KMS-11 (cell line): Measurements from ENCODE around the gene PPCDC.
A peak's percentile ranks its signal among the peaks of the same experiment; 100 is the strongest.

Experiments
- H2AFZ ChIP-seq: fragments of 200-600 bp; sonication (generic); 2 replicates; pipeline ENCODE4 v1.6.1; 2016; ENCODE audit warnings: antibody characterized with exemption, mixed run types, low read depth
- H3K27ac ChIP-seq: fragments of 200-600 bp; sonication (generic); 2 replicates; pipeline ENCODE4 v1.6.1; 2016; ENCODE audit warnings: mild to moderate bottlenecking, mixed run types
- H3K27me3 ChIP-seq: fragments of 200-600 bp; sonication (generic); 2 replicates; pipeline ENCODE4 v1.6.1; 2017; ENCODE audit warnings: mild to moderate bottlenecking, low read depth, mixed run types, moderate library complexity; ENCODE audit not compliant: insufficient read depth
- H3K36me3 ChIP-seq: fragments of 200-600 bp; sonication (generic); 2 replicates; pipeline ENCODE4 v1.6.1; 2017; ENCODE audit warnings: mild to moderate bottlenecking, mixed run types; ENCODE audit not compliant: insufficient read depth
- H3K4me1 ChIP-seq: fragments of 200-600 bp; sonication (generic); 2 replicates; pipeline ENCODE4 v1.6.1; 2016; ENCODE audit warnings: mild to moderate bottlenecking, low read depth, mixed run types; ENCODE audit not compliant: poor library complexity, severe bottlenecking
- H3K4me2 ChIP-seq: fragments of 200-600 bp; sonication (generic); 2 replicates; pipeline ENCODE4 v1.7.0; 2016; ENCODE audit warnings: mild to moderate bottlenecking, mixed run types
- H3K4me3 ChIP-seq: fragments of 200-600 bp; sonication (generic); IDR thresholded peaks from 2 replicates; pipeline ENCODE4 v1.6.1; 2017; ENCODE audit warnings: low read depth, low read length, mixed read lengths; ENCODE audit not compliant: insufficient read depth
- H3K79me2 ChIP-seq: fragments of 200-600 bp; sonication (generic); 2 replicates; pipeline ENCODE4 v1.6.1; 2016; ENCODE audit warnings: low read depth, mixed run types; ENCODE audit not compliant: insufficient read depth
- H3K9ac ChIP-seq: fragments of 200-600 bp; sonication (generic); 2 replicates; pipeline ENCODE4 v1.6.1; 2016; ENCODE audit warnings: mild to moderate bottlenecking, mixed run types
- H4K20me1 ChIP-seq: fragments of 200-600 bp; sonication (generic); 2 replicates; pipeline ENCODE4 v1.6.1; 2016; ENCODE audit warnings: mild to moderate bottlenecking, mixed run types; ENCODE audit not compliant: insufficient read depth
- TF ChIP-seq, protein P1 (sequence below): fragments of 200-600 bp; sonication (generic); conservative IDR thresholded peaks from 2 replicates; pipeline ENCODE4 v1.6.1; 2017; ENCODE audit warnings: low read depth, mild to moderate bottlenecking, antibody characterized with exemption, low read length, moderate library complexity, mixed read lengths

Gene PPCDC

DNA sequence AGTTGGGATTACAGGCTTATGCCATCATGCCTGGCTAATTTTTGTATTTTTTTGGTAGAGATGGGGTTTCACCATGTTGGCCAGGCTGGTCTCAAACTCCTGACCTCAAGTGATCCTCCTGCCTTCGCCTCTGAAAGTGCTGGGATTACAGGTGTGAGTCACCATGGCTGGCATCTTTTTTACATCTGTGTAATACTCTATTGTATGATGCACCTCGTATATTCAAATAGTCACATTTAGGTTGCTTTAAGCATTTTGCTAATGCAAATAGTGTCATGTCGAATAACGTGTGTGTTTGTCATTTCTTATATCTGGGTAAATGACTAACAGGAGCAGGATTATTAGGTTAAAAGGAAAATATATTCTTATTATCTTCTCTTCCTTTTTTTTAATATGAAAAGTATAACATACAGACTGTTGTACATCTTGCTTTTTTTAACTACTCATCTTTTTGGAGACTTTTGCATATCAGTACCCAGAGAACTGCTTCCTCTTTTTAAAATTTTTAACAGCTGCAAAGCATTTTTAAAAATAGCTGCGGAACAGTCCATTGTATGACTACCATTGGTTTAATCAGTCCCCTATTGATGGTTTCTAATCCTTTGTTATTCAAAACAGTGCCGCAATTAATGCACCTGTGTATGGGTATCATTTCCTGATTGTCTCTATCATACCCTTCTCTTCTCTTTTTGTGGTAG, 14.6 kb upstream of the PPCDC start:
- H3K4me2 ChIP-seq, result peak overlapping the region; percentile 97
- peak overlapping the region; percentile 35 for H2AFZ ChIP-seq
- no peaks in the 10 kb centered on the region for H3K79me2 ChIP-seq
- H3K27me3 ChIP-seq, result no peaks in the 10 kb centered on the region
- no peaks in the 10 kb centered on the region for H3K36me3 ChIP-seq
- H3K4me1 ChIP-seq, result peaks cover 52% of the 10 kb centered on the region
- H3K9ac ChIP-seq, result peak overlapping the region; percentile 34; the same call in 1 of the 2 replicates
- H4K20me1 ChIP-seq, result no peaks in the 10 kb centered on the region
- H3K27ac ChIP-seq, result peak overlapping the region; percentile 78
- TF ChIP-seq, protein P1, sequence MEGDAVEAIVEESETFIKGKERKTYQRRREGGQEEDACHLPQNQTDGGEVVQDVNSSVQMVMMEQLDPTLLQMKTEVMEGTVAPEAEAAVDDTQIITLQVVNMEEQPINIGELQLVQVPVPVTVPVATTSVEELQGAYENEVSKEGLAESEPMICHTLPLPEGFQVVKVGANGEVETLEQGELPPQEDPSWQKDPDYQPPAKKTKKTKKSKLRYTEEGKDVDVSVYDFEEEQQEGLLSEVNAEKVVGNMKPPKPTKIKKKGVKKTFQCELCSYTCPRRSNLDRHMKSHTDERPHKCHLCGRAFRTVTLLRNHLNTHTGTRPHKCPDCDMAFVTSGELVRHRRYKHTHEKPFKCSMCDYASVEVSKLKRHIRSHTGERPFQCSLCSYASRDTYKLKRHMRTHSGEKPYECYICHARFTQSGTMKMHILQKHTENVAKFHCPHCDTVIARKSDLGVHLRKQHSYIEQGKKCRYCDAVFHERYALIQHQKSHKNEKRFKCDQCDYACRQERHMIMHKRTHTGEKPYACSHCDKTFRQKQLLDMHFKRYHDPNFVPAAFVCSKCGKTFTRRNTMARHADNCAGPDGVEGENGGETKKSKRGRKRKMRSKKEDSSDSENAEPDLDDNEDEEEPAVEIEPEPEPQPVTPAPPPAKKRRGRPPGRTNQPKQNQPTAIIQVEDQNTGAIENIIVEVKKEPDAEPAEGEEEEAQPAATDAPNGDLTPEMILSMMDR, result no peak
- H3K4me3 ChIP-seq, result no peak overlapping the region

DNA sequence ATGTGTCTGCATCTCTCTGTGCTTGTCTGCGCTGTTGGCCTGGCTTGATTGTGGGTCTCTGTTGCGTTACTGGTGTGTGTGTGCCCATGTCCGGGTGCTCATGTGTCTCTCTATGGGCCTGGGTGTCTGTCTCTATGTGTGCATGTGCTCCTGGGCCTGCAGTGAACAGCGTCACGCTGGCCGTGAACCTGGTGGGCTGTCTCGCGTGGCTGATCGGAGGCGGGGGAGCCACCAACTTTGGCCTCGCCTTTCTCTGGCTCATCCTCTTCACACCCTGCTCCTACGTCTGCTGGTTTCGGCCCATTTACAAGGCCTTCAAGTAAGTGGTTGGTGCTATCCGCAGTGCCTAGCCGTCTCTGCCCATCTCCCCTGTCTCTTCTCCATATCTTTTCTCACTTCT, 7.0 kb upstream of the PPCDC start:
- TF ChIP-seq, protein P1, result no peak
- no peaks in the 10 kb centered on the region for H3K36me3 ChIP-seq

DNA sequence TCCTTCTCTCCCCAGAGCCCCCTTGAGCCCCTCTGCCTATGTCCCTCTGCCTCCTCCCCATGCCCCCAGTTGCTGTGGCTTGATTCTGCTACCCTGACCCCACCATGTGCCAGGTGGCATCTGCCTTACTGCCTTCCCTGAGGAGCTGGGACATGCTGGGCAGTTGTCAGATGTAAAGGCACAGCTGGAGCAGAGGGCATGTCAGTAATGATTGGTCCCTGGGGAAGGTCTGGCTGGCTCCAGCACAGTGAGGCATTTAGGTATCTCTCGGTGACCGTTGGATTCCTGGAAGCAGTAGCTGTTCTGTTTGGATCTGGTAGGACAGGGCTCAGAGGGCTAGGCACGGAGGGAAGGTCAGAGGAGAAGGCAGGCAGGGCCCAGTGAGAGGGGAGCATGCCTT, 3.5 kb upstream of the PPCDC start:
- Histone ChIP-seq H3K4me1 (peaks cover 16% of the 10 kb centered on the region), H3K27me3 (no peaks in the 10 kb centered on the region), H3K4me2 (no peak overlapping the region), H3K4me3 (no peak overlapping the region), H4K20me1 (no peaks in the 10 kb centered on the region), H3K79me2 (peaks cover 12% of the 10 kb centered on the region; the same call in 1 of the 2 replicates), H3K36me3 (no peaks in the 10 kb centered on the region), H3K27ac (no peak overlapping the region), H3K9ac (no peak overlapping the region), H2AFZ (no peak overlapping the region)
- TF ChIP-seq, protein P1, result no peak

More for the DNA sequence above, 7.0 kb upstream of the PPCDC start:
- Histone ChIP-seq H3K4me1 (peaks cover 8% of the 10 kb centered on the region), H3K79me2 (no peaks in the 10 kb centered on the region), H3K4me3 (no peak overlapping the region), H3K27ac (no peak overlapping the region), H3K27me3 (no peaks in the 10 kb centered on the region), H3K9ac (no peak overlapping the region), H4K20me1 (no peaks in the 10 kb centered on the region), H3K4me2 (no peak overlapping the region), H2AFZ (no peak overlapping the region)

DNA sequence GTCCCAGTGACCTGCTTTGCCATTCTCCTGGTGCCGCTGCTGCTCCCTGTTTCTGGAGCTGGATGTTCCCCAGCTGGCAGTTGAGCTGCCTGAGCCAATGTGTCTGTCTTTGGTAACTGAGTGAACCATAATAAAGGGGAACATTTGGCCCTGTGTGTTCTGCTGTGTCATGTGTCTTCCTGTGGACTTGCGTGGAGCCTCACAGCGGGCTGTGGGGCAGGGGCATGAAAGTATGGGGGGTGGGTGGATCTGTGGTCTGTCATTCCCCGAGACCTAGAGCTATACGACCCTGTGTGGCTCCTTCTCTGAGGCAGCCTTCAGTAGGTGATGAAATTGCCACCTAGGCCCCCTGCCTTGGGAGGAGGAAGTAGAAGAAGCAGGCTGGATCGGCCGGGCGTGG, 2.0 kb upstream of the PPCDC start:
- Histone ChIP-seq H3K4me2 (no peak overlapping the region), H2AFZ (no peak overlapping the region), H3K36me3 (no peaks in the 10 kb centered on the region), H3K4me1 (peaks cover 20% of the 10 kb centered on the region), H3K4me3 (no peak overlapping the region), H3K27ac (no peak overlapping the region), H3K9ac (no peak overlapping the region), H3K27me3 (no peaks in the 10 kb centered on the region), H4K20me1 (no peaks in the 10 kb centered on the region), H3K79me2 (peaks cover 12% of the 10 kb centered on the region; the same call in 1 of the 2 replicates)
- TF ChIP-seq, protein P1, result no peak
